Measurements from ENCODE around the gene ENTPD1.
"Not testable (repeated sequence)": the region's sequence is repeated elsewhere in the genome, so short reads cannot be mapped to it uniquely, and the experiment has no call there.

ENTPD1 gene

GRCh38 chr10:95865814-95866466 is 110.0 kb downstream of the ENTPD1 start:
- ChIA-PET POLR2A (no interaction called here), CTCF (interaction anchor here (0.6 to 5.8 kb wide), 21 partner anchors 9 to 230 kb away, joined by 3 to 108 read pairs (median 7); partner anchors contain the start of genes ENTPD1 and TCTN3)
- no peak for TF ChIP-seq CTCF (IDR thresholded peaks at IDR 0.05; ENCODE audit: control extremely low read depth, extremely low read depth, low read depth, missing control alignments)
- DNase-seq (ENCODE audit: extremely low spot score), result no peak

- ChIA-PET POLR2A (no interaction called here), CTCF (interaction anchor here (2.0 to 5.8 kb wide), 3 partner anchors 17 to 172 kb away, joined by 7 to 108 read pairs (median 21); partner anchors contain the start of gene TCTN3)
- no peak for DNase-seq (ENCODE audit: extremely low spot score)
- TF ChIP-seq CTCF (IDR thresholded peaks at IDR 0.05; ENCODE audit: control extremely low read depth, extremely low read depth, low read depth, missing control alignments), result no peak
These were observed 110.5 kb downstream of the ENTPD1 start for GRCh38 chr10:95866467-95866842.

- CTCF ChIA-PET, result interaction anchor here (1.0 to 5.8 kb wide), 2 partner anchors 173 to 1169 kb away, joined by 3 to 108 read pairs; partner anchors contain the start of gene TCTN3
- POLR2A ChIA-PET, result no interaction called here
- TF ChIP-seq CTCF (IDR thresholded peaks at IDR 0.05; ENCODE audit: control extremely low read depth, extremely low read depth, low read depth, missing control alignments), result no peak
- no peak for DNase-seq (ENCODE audit: extremely low spot score)
These were observed 111.9 kb downstream of the ENTPD1 start for GRCh38 chr10:95867866-95868265.

- POLR2A ChIA-PET, result no interaction called here
- CTCF ChIA-PET, result interaction anchor here (1.1 to 5.7 kb wide), 5 partner anchors 7 to 497 kb away, joined by 3 to 40 read pairs (median 9); partner anchors contain the start of gene TCTN3
- TF ChIP-seq CTCF (IDR thresholded peaks at IDR 0.05; ENCODE audit: control extremely low read depth, extremely low read depth, low read depth, missing control alignments), result no peak
- no peak for DNase-seq (ENCODE audit: extremely low spot score)
These were observed 116.3 kb downstream of the ENTPD1 start for GRCh38 chr10:95872158-95872711.

GRCh38 chr10:95873139-95873538 is 117.2 kb downstream of the ENTPD1 start:
- CTCF ChIA-PET, result interaction anchor here (3.9 to 5.7 kb wide), 2 partner anchors 8 to 179 kb away, joined by 17 to 40 read pairs; partner anchors contain the start of gene TCTN3

GRCh38 chr10:95873651-95874050 is 117.7 kb downstream of the ENTPD1 start:
- POLR2A ChIA-PET, result no interaction called here
- no peak for DNase-seq (ENCODE audit: extremely low spot score)
- no peak for TF ChIP-seq CTCF (IDR thresholded peaks at IDR 0.05; ENCODE audit: control extremely low read depth, extremely low read depth, low read depth, missing control alignments)
- CTCF ChIA-PET, result interaction anchor here (3.9 to 5.7 kb wide), 2 partner anchors 9 to 180 kb away, joined by 17 to 40 read pairs; partner anchors contain the start of gene TCTN3

More at GRCh38 chr10:95873139-95873538, 117.2 kb downstream of the ENTPD1 start:
- TF ChIP-seq CTCF (IDR thresholded peaks at IDR 0.05; ENCODE audit: control extremely low read depth, extremely low read depth, low read depth, missing control alignments), result no peak
- no peak for DNase-seq (ENCODE audit: extremely low spot score)
- POLR2A ChIA-PET, result no interaction called here

GRCh38 chr10:95874783-95875182 is 118.8 kb downstream of the ENTPD1 start:
- POLR2A ChIA-PET; DNase-seq (ENCODE audit: extremely low spot score): not testable (repeated sequence)
- CTCF ChIA-PET, result interaction anchor here (0.9 to 5.7 kb wide), 3 partner anchors 10 to 181 kb away, joined by 3 to 40 read pairs (median 17); partner anchors contain the start of gene TCTN3

Data from GM10248 (cell line).